HepG2 (cell line): ENCODE data around the gene KLHL28. TPM values are rescaled to one million over a fixed set of nuclear protein-coding genes. Genes with fewer than 3 reads are reported as not detected.

ENCODE experiments used
- ATAC-seq: fragments of 200-7000 bp; cut with Tn5 transposase; 3 replicates; pipeline ENCODE4 v1.9.1; 2020; ENCODE audit warnings: mild to moderate bottlenecking, moderate library complexity
- BruUV-seq: library from RNA; stranded (reverse); fragments of 400-500 nt; replicated peaks from 2 replicates; lab custom pipeline; 2021; lab: Mats Ljungman, UMichigan
- CTCF ChIA-PET: fragments of 300-600 bp; formaldehyde crosslinking; extraction: SDS; loops from one replicate; lab custom pipeline; 2021; ENCODE audit warnings: low total read pairs, inconsistent platforms, low intra/inter-chr PET ratio; lab: Yijun Ruan, JAX
- POLR2A ChIA-PET: fragments of 350-600 bp; sonication (Branson Sonifier 250); formaldehyde crosslinking; loops from one replicate; lab custom pipeline; 2020; ENCODE audit warnings: antibody characterized with exemption, inconsistent platforms; lab: Yijun Ruan, JAX
- DNase-seq: peaks from one replicate; pipeline ENCODE4 v3.0.0-alpha.2; 2015; ENCODE audit warnings: low spot score
- FAIRE-seq: peaks from 3 replicates; lab custom pipeline; 2011; peaks lifted over from hg19 to GRCh38; lab: Jason Lieb, UNC
- H2AFZ ChIP-seq: one replicate; pipeline ENCODE4 v1.6.1; 2011; ENCODE audit warnings: low read length, inconsistent platforms
- H3K27ac ChIP-seq: fragments of 300-600 bp; 3 replicates; pipeline ENCODE4 v1.8.0; 2011; ENCODE audit warnings: mixed run types, mild to moderate bottlenecking, mixed read lengths, low read length, inconsistent platforms; ENCODE audit not compliant: insufficient read depth; ENCODE audit errors: extremely low read length
- H3K27me3 ChIP-seq, 2 experiments: fragments of 200-600 bp in 1 of 2; 2 replicates in 1 of 2; 3 replicates in 1 of 2; pipeline versions ENCODE4 v1.6.0 to v1.8.0; 2011; ENCODE audit warnings: low read length in 2 of 2, mild to moderate bottlenecking in 2 of 2, moderate library complexity in 2 of 2, inconsistent platforms in 1 of 2; ENCODE audit not compliant: insufficient read depth in 2 of 2, control insufficient read depth in 1 of 2
- H3K36me3 ChIP-seq, 2 experiments: fragments of 200-600 bp in 1 of 2; replicated peaks in 1 of 2; 2 replicates in 1 of 2; 3 replicates in 1 of 2; pipeline versions ENCODE4 v1.5.1 to v1.8.0; 2011; ENCODE audit warnings: low read length in 2 of 2, inconsistent platforms in 1 of 2; ENCODE audit not compliant: insufficient read depth in 2 of 2, control insufficient read depth in 1 of 2
- H3K4me1 ChIP-seq: 2 replicates; pipeline ENCODE4 v1.5.1; 2012; ENCODE audit warnings: low read length, inconsistent platforms; ENCODE audit not compliant: insufficient read depth
- H3K4me2 ChIP-seq: 2 replicates; pipeline ENCODE4 v1.6.0; 2011; ENCODE audit warnings: low read depth, low read length, inconsistent platforms
- H3K4me3 ChIP-seq, 3 experiments: fragments of 200-600 bp in 1 of 3; sonication (generic), shearing (Covaris generic) in 1 of 3; replicated peaks in 1 of 3; 2 replicates each; pipeline ENCODE4 v1.5.1; 2011 to 2016; ENCODE audit warnings: low read length in 3 of 3, inconsistent platforms in 2 of 3, low read depth in 2 of 3, mild to moderate bottlenecking in 2 of 3, control low read depth in 1 of 3, mixed read lengths in 1 of 3; ENCODE audit not compliant: insufficient read depth in 1 of 3
- H3K79me2 ChIP-seq: one replicate; pipeline ENCODE4 v1.6.1; 2011; ENCODE audit warnings: low read length, inconsistent platforms; ENCODE audit not compliant: insufficient read depth
- H3K9ac ChIP-seq: 2 replicates; pipeline ENCODE4 v1.6.0; 2011; ENCODE audit warnings: mild to moderate bottlenecking, low read depth, low read length, inconsistent platforms; ENCODE audit not compliant: insufficient read depth
- H3K9me3 ChIP-seq: 2 replicates; pipeline ENCODE4 v1.5.1; 2012; ENCODE audit warnings: mild to moderate bottlenecking, low read length
- H4K20me1 ChIP-seq: 2 replicates; pipeline ENCODE4 v1.6.0; 2011; ENCODE audit warnings: inconsistent platforms, mild to moderate bottlenecking, low read length, moderate library complexity; ENCODE audit not compliant: insufficient read depth
- HNF4G ChIP-seq, 2 experiments: sonication (generic) in 1 of 2; formaldehyde crosslinking in 1 of 2; IDR thresholded peaks; 2 replicates each; pipeline versions ENCODE4 v1.4.0 to v1.6.1; 2011 to 2020; ENCODE audit warnings: borderline replicate concordance in 2 of 2, low read depth in 2 of 2, mild to moderate bottlenecking in 2 of 2, low read length in 1 of 2, missing genetic modification reagents in 1 of 2, moderate library complexity in 1 of 2
- IKZF4 ChIP-seq: sonication (generic); formaldehyde crosslinking; IDR thresholded peaks from 2 replicates; pipeline ENCODE4 v1.5.1; 2020; ENCODE audit warnings: borderline replicate concordance, mild to moderate bottlenecking, low read depth, missing genetic modification reagents; ENCODE audit errors: not compliant biosample characterization
- MIXL1 ChIP-seq: IDR thresholded peaks from 2 replicates; pipeline ENCODE4 v1.6.1; 2016
- PHB2 ChIP-seq: fragments of 450-650 bp; IDR thresholded peaks from 2 replicates; pipeline ENCODE4 v1.6.1; 2018; ENCODE audit not compliant: partially characterized antibody
- REST ChIP-seq, 2 experiments: IDR thresholded peaks; 2 replicates each; pipeline ENCODE4 v1.6.1; 2011 to 2012; ENCODE audit warnings: low read length in 2 of 2, borderline replicate concordance in 1 of 2, low read depth in 1 of 2, mild to moderate bottlenecking in 1 of 2, moderate library complexity in 1 of 2
- SIX4 ChIP-seq: sonication (generic); formaldehyde crosslinking; IDR thresholded peaks from 2 replicates; pipeline ENCODE4 v1.4.0; 2020; ENCODE audit warnings: missing genetic modification reagents
- SRSF4 ChIP-seq: fragments of 200-400 bp; formaldehyde crosslinking; IDR thresholded peaks from one replicate; pipeline ENCODE4 v1.6.1; 2018; ENCODE audit warnings: mild to moderate bottlenecking, low read depth, low read length, moderate library complexity; ENCODE audit not compliant: poor library complexity, severe bottlenecking
- TBX2 ChIP-seq: sonication (generic); formaldehyde crosslinking; IDR thresholded peaks from 2 replicates; pipeline ENCODE4 v1.5.0; 2020; ENCODE audit warnings: missing genetic modification reagents, mild to moderate bottlenecking, borderline replicate concordance
- YEATS2 ChIP-seq: sonication (generic); formaldehyde crosslinking; IDR thresholded peaks from 2 replicates; pipeline ENCODE4 v1.4.0; 2020; ENCODE audit warnings: missing genetic modification reagents, borderline replicate concordance
- ZNF382 ChIP-seq: sonication (generic); formaldehyde crosslinking; IDR thresholded peaks from 2 replicates; pipeline ENCODE4 v1.5.0; 2020; ENCODE audit warnings: missing genetic modification reagents, mild to moderate bottlenecking, borderline replicate concordance
- ZNF546 ChIP-seq: sonication (generic); formaldehyde crosslinking; conservative IDR thresholded peaks from 2 replicates; pipeline ENCODE4 v1.8.1; 2023; ENCODE audit warnings: mild to moderate bottlenecking, missing genetic modification reagents
- ZNF724P ChIP-seq: sonication (generic); formaldehyde crosslinking; IDR thresholded peaks from 2 replicates; pipeline ENCODE4 v1.8.0; 2022; ENCODE audit warnings: missing genetic modification reagents, borderline replicate concordance
- ZSCAN29 ChIP-seq: sonication (generic); formaldehyde crosslinking; conservative IDR thresholded peaks from 2 replicates; pipeline ENCODE4 v1.4.0; 2020; ENCODE audit warnings: mild to moderate bottlenecking, missing genetic modification reagents
- WGBS: methylation state at CpG from one replicate; pipeline ENCODE4 v1.1.6; 2017; ENCODE audit warnings: low lambda C conversion rate; 5-methylcytosine and 5-hydroxymethylcytosine counted together
- in situ Hi-C: cut with HindIII; loops from 2 replicates; pipeline ENCODE4 v1.10.0; 2017; ENCODE audit warnings: low pct_unique_long_range_greater_than_20kb; ENCODE audit not compliant: extremely low pct_ligation_motif_present
- intact Hi-C: fragments of 100-400 bp; cut with micrococcal nuclease; formaldehyde crosslinking; loops from one replicate; pipeline ENCODE4 v1.10.0; 2022; ENCODE audit not compliant: unreplicated experiment
- polyA plus RNA-seq, 8 experiments: library from polyadenylated mRNA; depleted of rRNA in 3 of 8; stranded (reverse) in 7 of 8; unstranded in 1 of 8; fragments of >200 nt; fragmentation: Illumina TruSeq in 4 of 8; extraction: Trizol in 4 of 8; gene quantifications; 2 replicates each; pipeline versions ENCODE4 v1.2.1 to v1.2.3, GENCODE V29; 2011 to 2016; ENCODE audit warnings: low read depth in 4 of 8, missing spikeins in 1 of 8, mixed read lengths in 1 of 8; ENCODE audit not compliant: insufficient read depth in 1 of 8
- total RNA-seq, 5 experiments: library from RNA; depleted of rRNA; stranded (reverse); fragments of >200 nt; fragmentation: Illumina TruSeq; extraction: Trizol; gene quantifications; 2 replicates each; pipeline ENCODE4 v1.2.3, GENCODE V29; 2016; ENCODE audit warnings: low read depth in 1 of 5

The KLHL28 gene
- total and polyA plus RNA-seq, 2 of the 13 experiments (the other 11 are each of a cell fraction or from before 2014, with no cell fraction given), result 3.4 to 6.6 TPM

GRCh38 chr14:44989497-44990440, 28.0 kb upstream of the KLHL28 start:
- no peak overlapping the region for H2AFZ ChIP-seq
- no peak overlapping the region for H3K4me3 ChIP-seq
- TF ChIP-seq ZNF724P (CRISPR knock-in tag) (no peak), MIXL1 (no peak), YEATS2 (CRISPR knock-in tag) (no peak), ZNF382 (CRISPR knock-in tag) (no peak), SRSF4 (no peak)

GRCh38 chr14:44988694-44989093, 26.9 kb upstream of the KLHL28 start:
- no peak overlapping the region for H3K4me2 ChIP-seq
- no peaks in the 10 kb centered on the region for H4K20me1 ChIP-seq
- H3K27ac ChIP-seq, result no peak overlapping the region
- H3K9me3 ChIP-seq, result no peaks in the 10 kb centered on the region
- no peak for ATAC-seq
- no peak for FAIRE-seq
- in situ Hi-C loops (no loop called here), intact Hi-C loops (no loop called here)
- ChIA-PET POLR2A (interaction anchor here (0.9 kb wide), 1 partner anchor 27 kb away, joined by 3 read pairs; the partner anchor contains the start of genes KLHL28 and TOGARAM1), CTCF (no interaction called here)
- H3K79me2 ChIP-seq, result peaks cover 5% of the 10 kb centered on the region
- H2AFZ ChIP-seq, result no peak overlapping the region
- 100% methylated on average over 1 of the region's 2 CpGs for WGBS
- no peaks in the 10 kb centered on the region for H3K27me3 ChIP-seq
- H3K4me1 ChIP-seq, result peaks cover 6% of the 10 kb centered on the region
- DNase-seq, result no peak
- no peaks in the 10 kb centered on the region for H3K36me3 ChIP-seq
- H3K4me3 ChIP-seq, result no peak overlapping the region
- no peak overlapping the region for H3K9ac ChIP-seq
- no TSS peak for BruUV-seq
- TF ChIP-seq ZNF546 (CRISPR knock-in tag) (no peak), IKZF4 (CRISPR knock-in tag) (no peak), TBX2 (CRISPR knock-in tag) (no peak), REST (IDR thresholded peaks at IDR 0.05; ENCODE audit: borderline replicate concordance in 1 of 2, low read depth in 1 of 2, low read length in 2 of 2) (no peak), SIX4 (CRISPR knock-in tag) (no peak), HNF4G (IDR thresholded peaks at IDR 0.05; ENCODE audit: borderline replicate concordance, low read depth, low read length) (no peak), HNF4G (CRISPR knock-in tag; IDR thresholded peaks at IDR 0.05; ENCODE audit: borderline replicate concordance, low read depth) (no peak), ZSCAN29 (CRISPR knock-in tag) (no peak), PHB2 (no peak)

More at GRCh38 chr14:44989497-44990440, 28.0 kb upstream of the KLHL28 start:
- no peak overlapping the region for H3K27ac ChIP-seq
- in situ Hi-C loops, result no loop called here
- POLR2A ChIA-PET, result no interaction called here
- no TSS peak for BruUV-seq
- WGBS, result 85% methylated on average over 3 of the region's 3 CpGs
- no peak for FAIRE-seq
- H3K9me3 ChIP-seq, result no peaks in the 10 kb centered on the region
- no peak overlapping the region for H3K9ac ChIP-seq
- H3K27me3 ChIP-seq, result no peaks in the 10 kb centered on the region
- peaks cover 5% of the 10 kb centered on the region for H3K79me2 ChIP-seq
- no peaks in the 10 kb centered on the region for H4K20me1 ChIP-seq
- no peaks in the 10 kb centered on the region for H3K36me3 ChIP-seq
- H3K4me2 ChIP-seq, result no peak overlapping the region
- peaks cover 15% of the 10 kb centered on the region for H3K4me1 ChIP-seq
- DNase-seq, result no peak
- intact Hi-C loops, result no loop called here
- ATAC-seq, result no peak
- CTCF ChIA-PET, result no interaction called here
